ENCODE measurements around the gene ZNF460. TPM values are rescaled to one million over a fixed set of nuclear protein-coding genes. Genes with fewer than 3 reads are reported as not detected.

Gene ZNF460
- total RNA-seq, 1 experiment from 2014 or later = 65.9 TPM

DNA sequence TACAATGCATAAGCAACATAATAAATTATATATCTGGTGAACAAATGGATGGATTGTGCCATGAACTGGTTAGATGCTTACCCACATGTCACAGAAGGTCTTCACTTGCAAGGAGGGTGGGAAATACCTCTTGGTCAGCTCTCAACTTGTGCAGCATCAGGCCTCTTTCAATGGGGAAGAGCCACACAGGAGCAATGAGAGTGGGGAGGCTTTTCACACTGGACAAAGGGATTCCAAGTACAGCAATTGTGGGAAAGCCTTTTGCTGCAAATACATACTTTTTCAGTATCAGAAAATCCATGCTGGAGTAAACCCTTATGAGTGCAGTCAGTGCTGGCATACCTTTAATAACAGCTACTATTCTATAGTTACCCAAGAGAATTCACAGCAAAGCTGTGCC lies 28.2 kb downstream of the ZNF460 start:
- Mint-ChIP-seq H3K27ac (no peak overlapping the region), H3K9me3 (no peaks in the 10 kb centered on the region; a peak in 1 of 5 replicates), H3K36me3 (ENCODE audit: insufficient read depth in 1 of 3, low read depth in 3 of 3) (peaks cover 0 to 6% (median 0%) of the 10 kb centered on the region in 3 experiments; a peak in 3 of 7 replicates), H3K4me3 (no peak overlapping the region), H3K27me3 (ENCODE audit: low read depth) (peaks cover 14% of the 10 kb centered on the region), H3K4me1 (no peaks in the 10 kb centered on the region)
- no peaks in the 10 kb centered on the region for H3K9me3 ChIP-seq (ENCODE audit: control insufficient read depth, low read depth, low read length)
- TF ChIP-seq, protein P1, sequence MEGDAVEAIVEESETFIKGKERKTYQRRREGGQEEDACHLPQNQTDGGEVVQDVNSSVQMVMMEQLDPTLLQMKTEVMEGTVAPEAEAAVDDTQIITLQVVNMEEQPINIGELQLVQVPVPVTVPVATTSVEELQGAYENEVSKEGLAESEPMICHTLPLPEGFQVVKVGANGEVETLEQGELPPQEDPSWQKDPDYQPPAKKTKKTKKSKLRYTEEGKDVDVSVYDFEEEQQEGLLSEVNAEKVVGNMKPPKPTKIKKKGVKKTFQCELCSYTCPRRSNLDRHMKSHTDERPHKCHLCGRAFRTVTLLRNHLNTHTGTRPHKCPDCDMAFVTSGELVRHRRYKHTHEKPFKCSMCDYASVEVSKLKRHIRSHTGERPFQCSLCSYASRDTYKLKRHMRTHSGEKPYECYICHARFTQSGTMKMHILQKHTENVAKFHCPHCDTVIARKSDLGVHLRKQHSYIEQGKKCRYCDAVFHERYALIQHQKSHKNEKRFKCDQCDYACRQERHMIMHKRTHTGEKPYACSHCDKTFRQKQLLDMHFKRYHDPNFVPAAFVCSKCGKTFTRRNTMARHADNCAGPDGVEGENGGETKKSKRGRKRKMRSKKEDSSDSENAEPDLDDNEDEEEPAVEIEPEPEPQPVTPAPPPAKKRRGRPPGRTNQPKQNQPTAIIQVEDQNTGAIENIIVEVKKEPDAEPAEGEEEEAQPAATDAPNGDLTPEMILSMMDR (conservative IDR thresholded peaks at IDR 0.05) = no peak
- H3K23ac ChIP-seq (ENCODE audit: insufficient read length, low read depth, low read length) = no peak overlapping the region
- H4K91ac ChIP-seq (ENCODE audit: insufficient read length, low read depth, low read length) = no peak overlapping the region
- H4K8ac ChIP-seq (replicated peaks; ENCODE audit: insufficient read length, low read depth, low read length) = no peak overlapping the region
- no peak overlapping the region for H3K14ac ChIP-seq (ENCODE audit: insufficient read depth, low read length)
- H3K4ac ChIP-seq (ENCODE audit: low read depth, low read length) = no peak overlapping the region
- no peak overlapping the region for H3K9ac ChIP-seq (ENCODE audit: extremely low read depth, insufficient read length, low read length)
- no peak overlapping the region for H2AFZ ChIP-seq (ENCODE audit: low read length)
- no peaks in the 10 kb centered on the region for H3K23me2 ChIP-seq (ENCODE audit: insufficient read length, low read depth, low read length, poor library complexity, severe bottlenecking)
- no peaks in the 10 kb centered on the region for H3K79me2 ChIP-seq (ENCODE audit: insufficient read depth, low read length)
- peaks cover 3% of the 10 kb centered on the region for H3K79me1 ChIP-seq (ENCODE audit: insufficient read depth, low read depth, low read length, poor library complexity, severe bottlenecking)
- H3T11ph ChIP-seq (ENCODE audit: low read length) = no peak overlapping the region
- H3K27ac ChIP-seq (ENCODE audit: insufficient read length, low read depth, low read length) = no peak overlapping the region
- no peaks in the 10 kb centered on the region for H3K4me1 ChIP-seq (ENCODE audit: insufficient read depth, low read length)
- DNase-seq = no peak
- no peak overlapping the region for H4K5ac ChIP-seq (ENCODE audit: insufficient read length, low read depth, low read length)
- H3K4me2 ChIP-seq (ENCODE audit: insufficient read depth, insufficient read length, low read length) = no peak overlapping the region
- H3K18ac ChIP-seq (ENCODE audit: insufficient read length, low read depth, low read length) = no peak overlapping the region
- H2BK120ac ChIP-seq (ENCODE audit: low read depth, low read length, poor library complexity, severe bottlenecking) = no peak overlapping the region
- no peak overlapping the region for H2AK5ac ChIP-seq (ENCODE audit: insufficient read length, low read length)
- no peak overlapping the region for H2BK12ac ChIP-seq (ENCODE audit: insufficient read length, low read depth, low read length)
- H3K27me3 ChIP-seq (ENCODE audit: insufficient read depth, low read length) = no peaks in the 10 kb centered on the region
- H4K20me1 ChIP-seq (ENCODE audit: control insufficient read depth, insufficient read depth, insufficient read length) = no peaks in the 10 kb centered on the region
- no peak overlapping the region for H2BK20ac ChIP-seq (ENCODE audit: low read depth, low read length, poor library complexity, severe bottlenecking)
- no peak overlapping the region for H3K56ac ChIP-seq (ENCODE audit: insufficient read length, low read depth, low read length)
- H2BK15ac ChIP-seq (ENCODE audit: low read depth, low read length) = no peak overlapping the region
- H2BK5ac ChIP-seq (ENCODE audit: insufficient read length, low read length) = no peak overlapping the region
